Measurements from ENCODE around the gene TNFRSF1A.

DNA sequence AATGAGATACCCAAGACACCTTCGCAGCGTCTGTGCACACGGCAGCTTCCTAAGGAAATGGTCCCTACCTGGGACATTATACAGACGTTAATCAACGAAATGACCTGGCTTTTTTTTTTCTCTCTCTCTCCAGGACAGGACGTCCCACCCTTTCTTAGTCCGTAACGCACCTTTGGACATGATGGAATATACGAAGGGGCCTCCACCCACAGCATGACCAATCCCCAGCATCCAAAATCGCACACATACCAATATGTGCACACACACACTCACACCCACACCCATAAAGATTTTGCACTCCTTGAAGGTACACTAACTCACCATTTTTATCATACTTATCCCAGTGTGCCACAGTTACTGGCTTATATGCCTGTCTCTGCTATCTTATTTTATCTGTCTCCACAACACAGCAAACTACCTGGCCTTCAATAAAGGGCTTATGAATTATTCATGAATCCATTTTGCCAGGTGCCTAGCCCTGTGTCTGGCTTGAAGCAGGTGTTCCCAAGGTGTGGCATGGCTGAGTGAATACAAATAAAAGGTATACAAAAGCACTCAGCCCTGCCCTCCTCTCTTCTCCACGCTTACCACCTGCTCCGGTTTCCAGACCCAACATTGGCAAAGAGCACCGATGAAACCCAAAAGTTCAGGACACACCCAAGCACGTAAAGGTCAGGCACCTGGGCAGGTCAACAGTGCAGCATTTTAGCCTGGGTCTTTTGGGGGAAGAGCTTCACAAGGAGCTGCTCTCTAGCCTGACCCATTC is 31.3 kb upstream of the TNFRSF1A start:
- TF ChIP-seq CTCF (optimal IDR thresholded peaks at IDR 0.05 in 1 of 3, IDR thresholded peaks at IDR 0.05 in 1 of 3, conservative IDR thresholded peaks at IDR 0.05 in 1 of 3; ENCODE audit: extremely low read depth in 1 of 3, insufficient read depth in 2 of 3, low read length in 3 of 3) (no peak), EZH2 (IDR thresholded peaks at IDR 0.05; ENCODE audit: low read length) (no peak)

Data from keratinocyte (primary cell).